ENCODE results near the gene MTSS2.
"Not testable (repeated sequence)": the region's sequence is repeated elsewhere in the genome, so short reads cannot be mapped to it uniquely, and the experiment has no call there.

The MTSS2 gene

GRCh38 chr16:70684146-70685060 is 1.4 kb downstream of the MTSS2 start:
- no peak for DNase-seq

- DNase-seq: no peak
Observed at GRCh38 chr16:70683146-70683944, 2.5 kb downstream of the MTSS2 start.

GRCh38 chr16:70682239-70683145 is 3.4 kb downstream of the MTSS2 start:
- DNase-seq: no peak

GRCh38 chr16:70681382-70682238 is 4.2 kb downstream of the MTSS2 start:
- no peak for DNase-seq

GRCh38 chr16:70680495-70681381 is 5.1 kb downstream of the MTSS2 start:
- no peak for DNase-seq

- DNase-seq: no peak
Observed at GRCh38 chr16:70679671-70680494, 6.0 kb downstream of the MTSS2 start.

- DNase-seq: no peak
Observed at GRCh38 chr16:70678898-70679670, 6.8 kb downstream of the MTSS2 start.

GRCh38 chr16:70678121-70678897 is 7.5 kb downstream of the MTSS2 start:
- DNase-seq: no peak

- DNase-seq: no peak
Observed at GRCh38 chr16:70677499-70678120, 8.2 kb downstream of the MTSS2 start.

GRCh38 chr16:70676675-70677498 is 9.0 kb downstream of the MTSS2 start:
- DNase-seq: no peak

GRCh38 chr16:70675851-70676513 is 9.9 kb downstream of the MTSS2 start:
- DNase-seq: no peak

GRCh38 chr16:70674221-70675014 is 11.4 kb downstream of the MTSS2 start:
- DNase-seq: no peak

- DNase-seq: not testable (repeated sequence)
Observed at GRCh38 chr16:70670938-70671337, 14.9 kb downstream of the MTSS2 start.

GRCh38 chr16:70670175-70670574 is 15.7 kb downstream of the MTSS2 start:
- no peak for DNase-seq
